ENCODE results near the gene MMP25. TPM values are rescaled to one million over a fixed set of nuclear protein-coding genes. Genes with fewer than 3 reads are reported as not detected.

The MMP25 gene
- polyA plus RNA-seq, 1 experiment: not detected

DNA sequence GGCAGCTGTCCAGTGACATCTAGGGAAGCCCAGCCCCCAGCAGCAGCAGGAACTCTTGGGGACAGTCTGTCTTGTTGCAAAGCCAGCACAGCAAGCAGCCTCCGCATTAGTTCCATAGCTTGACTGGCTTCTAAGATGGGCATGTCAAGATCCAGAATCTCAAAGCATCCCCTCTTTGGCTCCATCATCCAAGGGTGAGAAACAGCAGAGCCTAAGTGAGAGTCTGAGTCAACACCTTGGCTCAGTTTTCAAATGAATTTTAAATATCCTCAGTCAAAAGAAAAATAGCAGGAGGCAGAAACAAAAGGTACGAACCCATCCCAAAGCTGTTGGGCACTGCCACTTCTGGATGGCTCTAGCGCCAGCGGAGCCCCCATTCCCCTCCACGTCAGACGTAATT is 31.4 kb upstream of the MMP25 start:
- no peaks in the 10 kb centered on the region; the same call in 1 of the 2 replicates for H3K9me3 ChIP-seq (ENCODE audit: control insufficient read depth, insufficient read depth, low read length)
- TF ChIP-seq, protein P1, sequence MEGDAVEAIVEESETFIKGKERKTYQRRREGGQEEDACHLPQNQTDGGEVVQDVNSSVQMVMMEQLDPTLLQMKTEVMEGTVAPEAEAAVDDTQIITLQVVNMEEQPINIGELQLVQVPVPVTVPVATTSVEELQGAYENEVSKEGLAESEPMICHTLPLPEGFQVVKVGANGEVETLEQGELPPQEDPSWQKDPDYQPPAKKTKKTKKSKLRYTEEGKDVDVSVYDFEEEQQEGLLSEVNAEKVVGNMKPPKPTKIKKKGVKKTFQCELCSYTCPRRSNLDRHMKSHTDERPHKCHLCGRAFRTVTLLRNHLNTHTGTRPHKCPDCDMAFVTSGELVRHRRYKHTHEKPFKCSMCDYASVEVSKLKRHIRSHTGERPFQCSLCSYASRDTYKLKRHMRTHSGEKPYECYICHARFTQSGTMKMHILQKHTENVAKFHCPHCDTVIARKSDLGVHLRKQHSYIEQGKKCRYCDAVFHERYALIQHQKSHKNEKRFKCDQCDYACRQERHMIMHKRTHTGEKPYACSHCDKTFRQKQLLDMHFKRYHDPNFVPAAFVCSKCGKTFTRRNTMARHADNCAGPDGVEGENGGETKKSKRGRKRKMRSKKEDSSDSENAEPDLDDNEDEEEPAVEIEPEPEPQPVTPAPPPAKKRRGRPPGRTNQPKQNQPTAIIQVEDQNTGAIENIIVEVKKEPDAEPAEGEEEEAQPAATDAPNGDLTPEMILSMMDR (IDR thresholded peaks at IDR 0.05; ENCODE audit: low read depth, low read length): no peak
- H3K27ac ChIP-seq (ENCODE audit: low read depth, low read length): no peak overlapping the region
- H3K4me3 ChIP-seq (ENCODE audit: low read depth, low read length): no peak overlapping the region
- no peak for DNase-seq (ENCODE audit: low read depth, low spot score)
- peaks cover 39% of the 10 kb centered on the region for H3K27me3 ChIP-seq (ENCODE audit: control insufficient read depth, insufficient read depth, low read length)
- POLR2A ChIA-PET: no interaction called here
- CTCF ChIA-PET: interaction anchor here (0.7 kb wide), 1 partner anchor 13 kb away, joined by 4 read pairs; no protein-coding TSS in a partner anchor

DNA sequence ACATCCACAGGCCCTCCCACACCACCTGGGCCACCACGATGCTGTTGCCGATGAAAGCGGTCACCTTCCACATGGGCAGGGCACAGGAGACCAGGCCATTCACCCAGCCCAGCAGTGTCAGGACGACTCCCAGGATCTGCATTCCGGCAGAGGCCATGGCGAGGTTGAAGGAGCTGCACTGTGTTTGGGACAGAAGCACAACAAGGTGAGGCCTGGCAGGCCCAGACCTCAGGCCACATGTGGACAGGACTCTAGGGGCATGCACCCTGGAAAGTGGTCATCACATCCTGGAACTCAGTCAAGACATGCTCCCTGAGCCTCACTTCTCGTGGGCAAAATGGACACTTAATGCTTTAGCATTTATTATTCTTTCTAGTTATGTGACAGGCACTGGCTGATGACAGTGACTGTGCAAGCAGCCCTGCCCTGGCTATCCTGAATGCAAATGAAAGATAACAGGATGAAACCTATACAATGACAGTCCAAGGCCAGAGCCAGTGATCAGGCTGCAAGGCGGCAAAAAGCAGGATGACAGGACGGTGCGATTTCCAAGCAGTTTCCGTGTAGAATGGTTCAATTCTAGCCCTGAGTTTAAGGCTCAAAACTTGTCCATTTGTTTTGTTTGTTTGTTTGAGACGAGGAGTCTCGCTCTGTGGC is 30.4 kb upstream of the MMP25 start:
- CTCF ChIA-PET: no interaction called here
- no peak for DNase-seq (ENCODE audit: low read depth, low spot score)
- TF ChIP-seq, protein P1 (IDR thresholded peaks at IDR 0.05; ENCODE audit: low read depth, low read length): no peak
- peaks cover 37% of the 10 kb centered on the region for H3K27me3 ChIP-seq (ENCODE audit: control insufficient read depth, insufficient read depth, low read length)
- H3K27ac ChIP-seq (ENCODE audit: low read depth, low read length): no peak overlapping the region
- POLR2A ChIA-PET: no interaction called here
- H3K4me3 ChIP-seq (ENCODE audit: low read depth, low read length): no peak overlapping the region
- H3K9me3 ChIP-seq (ENCODE audit: control insufficient read depth, insufficient read depth, low read length): no peaks in the 10 kb centered on the region; the same call in 1 of the 2 replicates

DNA sequence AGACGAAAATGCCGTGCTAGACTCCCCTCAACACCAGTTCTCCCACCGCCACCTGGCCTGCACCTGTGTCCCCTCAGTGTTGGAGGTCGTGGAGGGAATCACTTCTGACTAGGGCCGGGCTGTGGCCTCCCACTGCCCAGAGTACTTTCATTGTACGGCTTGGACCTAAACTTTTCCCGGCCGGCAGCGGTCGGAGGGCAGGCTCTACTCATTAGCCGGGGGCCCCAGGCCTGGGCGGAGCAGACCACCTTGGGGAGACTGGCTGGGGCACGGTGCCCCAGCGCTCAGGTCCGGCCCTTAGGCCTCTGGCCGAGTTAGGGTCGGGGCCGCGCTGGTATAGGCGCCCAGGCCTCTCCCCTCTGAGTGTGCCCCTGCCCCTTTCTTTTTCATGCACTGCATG is 29.0 kb upstream of the MMP25 start:
- peaks cover 25% of the 10 kb centered on the region for H3K27me3 ChIP-seq (ENCODE audit: control insufficient read depth, insufficient read depth, low read length)
- H3K9me3 ChIP-seq (ENCODE audit: control insufficient read depth, insufficient read depth, low read length): no peaks in the 10 kb centered on the region; the same call in 1 of the 2 replicates
- no peak overlapping the region for H3K27ac ChIP-seq (ENCODE audit: low read depth, low read length)
- H3K4me3 ChIP-seq (ENCODE audit: low read depth, low read length): no peak overlapping the region
- ChIA-PET POLR2A (no interaction called here), CTCF (no interaction called here)
- TF ChIP-seq, protein P1 (IDR thresholded peaks at IDR 0.05; ENCODE audit: low read depth, low read length): no peak
- DNase-seq (ENCODE audit: low read depth, low spot score): no peak

DNA sequence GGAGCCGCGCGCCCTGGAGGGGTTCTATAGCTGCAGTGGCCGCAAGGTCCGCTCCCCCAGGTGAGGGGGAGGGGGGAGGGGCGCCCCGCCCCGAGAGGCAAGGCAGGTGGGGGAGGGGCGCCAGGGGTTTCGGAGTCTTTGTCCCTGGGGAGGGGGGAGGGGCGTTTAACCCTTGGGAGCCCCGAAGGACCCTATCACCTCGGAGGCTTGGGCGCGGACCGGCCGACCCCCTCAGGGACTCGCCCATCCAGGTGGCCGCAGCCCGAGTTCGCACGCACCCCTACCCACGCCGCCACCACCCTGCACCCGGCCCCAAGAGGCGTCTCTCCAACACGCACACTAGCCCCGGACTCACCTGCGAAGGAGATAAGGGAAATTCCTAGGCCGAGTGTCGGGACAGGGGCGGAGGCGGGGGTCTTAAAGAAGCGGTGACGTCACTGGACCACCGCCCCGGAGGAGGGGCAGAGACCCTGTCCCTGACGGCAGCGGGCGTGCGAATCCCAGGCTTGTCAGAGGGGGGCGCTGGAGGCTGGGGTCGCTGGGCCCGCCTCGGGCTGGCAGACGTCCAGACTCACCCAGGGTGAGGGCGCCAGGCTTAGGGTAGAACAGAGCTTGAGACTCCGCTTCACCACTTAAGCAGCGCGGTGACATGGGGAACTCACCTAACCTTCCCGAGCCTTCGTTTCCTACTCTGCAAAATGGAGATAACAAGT is 28.4 kb upstream of the MMP25 start, which contains the start of gene CLDN6:
TSS of gene CLDN6 (minus strand) at position 390 of the 713 bp plus-strand sequence. CDS start 2,162 bp downstream, outside the sequence.
- TF ChIP-seq, protein P1 (IDR thresholded peaks at IDR 0.05; ENCODE audit: low read depth, low read length): peak; percentile 19
- DNase-seq (ENCODE audit: low read depth, low spot score): no peak
- CTCF ChIA-PET: no interaction called here

More for the DNA sequence above, 28.4 kb upstream of the MMP25 start, which contains the start of gene CLDN6:
- no peak within 1 kb of the TSS for H3K27ac ChIP-seq (ENCODE audit: low read depth, low read length)
- H3K9me3 ChIP-seq (ENCODE audit: control insufficient read depth, insufficient read depth, low read length): no peaks in the 10 kb centered on the region; the same call in 1 of the 2 replicates
- peaks cover 19% of the 10 kb centered on the region for H3K27me3 ChIP-seq (ENCODE audit: control insufficient read depth, insufficient read depth, low read length)
- POLR2A ChIA-PET: no interaction called here
- H3K4me3 ChIP-seq (ENCODE audit: low read depth, low read length): no peak within 1 kb of the TSS

All from AG04450 (cell line).